OCI-LY7 (cell line): ENCODE measurements around the gene CCNL1.

Experiments
- CTCF ChIP-seq: fragments of 200-600 bp; sonication (generic); conservative IDR thresholded peaks from 2 replicates; pipeline ENCODE4 v1.5.1; 2014; ENCODE audit warnings: mild to moderate bottlenecking, antibody characterized with exemption, low read length, moderate library complexity, mixed read lengths
- EZH2phosphoT487 ChIP-seq: fragments of 200-600 bp; sonication (generic); IDR thresholded peaks from 2 replicates; pipeline ENCODE4 v1.6.1; 2018; ENCODE audit warnings: low read depth, borderline replicate concordance, mild to moderate bottlenecking, mixed run types, antibody characterized with exemption, low read length, moderate library complexity, mixed read lengths

DNA sequence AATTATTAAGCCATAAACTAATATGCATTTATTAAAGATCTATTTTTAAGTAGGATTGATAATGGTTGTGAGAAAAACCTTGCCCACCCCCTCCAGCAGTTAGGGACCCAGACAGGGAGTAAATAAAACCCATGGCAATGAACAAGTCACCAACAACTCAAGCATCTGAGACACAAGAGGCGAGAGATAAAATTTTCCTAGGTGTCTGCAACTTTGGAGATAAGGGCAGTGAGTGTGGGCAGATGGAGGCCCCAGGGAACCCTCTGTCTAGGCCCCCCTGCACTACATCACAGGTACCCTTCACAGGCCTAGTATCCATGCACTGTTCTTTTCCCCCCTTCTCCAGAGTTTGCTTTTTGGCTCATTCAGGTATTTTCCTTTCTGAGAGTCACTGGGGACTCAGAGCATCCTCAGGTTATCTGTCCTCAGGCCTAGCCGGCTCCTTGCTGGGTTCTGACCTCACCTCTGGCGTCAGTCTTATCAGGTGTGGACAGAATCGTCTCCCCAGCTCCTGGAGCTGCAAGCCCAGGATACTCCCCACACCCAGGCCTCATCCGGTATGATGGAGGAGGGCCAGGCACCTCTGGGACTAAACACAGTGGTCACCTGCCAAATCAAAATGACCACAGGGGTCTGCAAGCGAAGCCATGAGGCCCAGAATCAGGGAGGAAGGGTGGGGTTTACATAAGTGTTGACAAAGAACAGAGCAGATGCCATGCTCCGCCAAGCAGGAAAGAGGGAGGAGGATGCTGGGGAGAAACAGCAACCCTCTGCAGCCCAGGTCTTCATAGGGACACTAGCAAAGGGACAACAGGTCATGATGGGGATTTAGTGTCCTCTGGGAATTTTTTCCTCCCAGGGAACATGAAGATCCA, 50.4 kb downstream of the CCNL1 start:
- TF ChIP-seq CTCF = no peak
- no peak for TF ChIP-seq EZH2phosphoT487
